Muscle layer of duodenum (tissue), 2 donors: ENCODE data around the gene RRAD.
"Not testable (repeated sequence)": the region's sequence is repeated elsewhere in the genome, so short reads cannot be mapped to it uniquely, and the experiment has no call there.

Source experiments
- H3K27ac ChIP-seq: one replicate; pipeline ENCODE4 v1.7.0; 2013; ENCODE audit warnings: mild to moderate bottlenecking, low read length
- H3K27me3 ChIP-seq: one replicate; pipeline ENCODE4 v1.7.0; 2013; ENCODE audit warnings: low read depth, mild to moderate bottlenecking, control low read depth, low read length
- H3K36me3 ChIP-seq, 2 donors: one replicate each; pipeline ENCODE4 v1.7.0; 2013; ENCODE audit warnings: low read length in 2 of 2, control low read depth in 1 of 2, mild to moderate bottlenecking in 1 of 2; ENCODE audit not compliant: insufficient read depth in 2 of 2, control insufficient read depth in 1 of 2
- H3K4me1 ChIP-seq, 2 donors: one replicate each; pipeline ENCODE4 v1.7.0; 2013; ENCODE audit warnings: low read length in 2 of 2, mild to moderate bottlenecking in 2 of 2, control low read depth in 1 of 2, moderate library complexity in 1 of 2; ENCODE audit not compliant: insufficient read depth in 2 of 2, control insufficient read depth in 1 of 2
- H3K4me3 ChIP-seq, 2 donors: one replicate each; pipeline ENCODE4 v1.7.0; 2013; ENCODE audit warnings: low read length in 2 of 2, low read depth in 1 of 2, mild to moderate bottlenecking in 1 of 2
- H3K9me3 ChIP-seq, 2 donors: one replicate each; pipeline ENCODE4 v1.7.0; 2013; ENCODE audit warnings: low read length in 2 of 2, control low read depth in 1 of 2, mild to moderate bottlenecking in 1 of 2; ENCODE audit not compliant: control insufficient read depth in 1 of 2
- donor health status: healthy.

RRAD gene

DNA sequence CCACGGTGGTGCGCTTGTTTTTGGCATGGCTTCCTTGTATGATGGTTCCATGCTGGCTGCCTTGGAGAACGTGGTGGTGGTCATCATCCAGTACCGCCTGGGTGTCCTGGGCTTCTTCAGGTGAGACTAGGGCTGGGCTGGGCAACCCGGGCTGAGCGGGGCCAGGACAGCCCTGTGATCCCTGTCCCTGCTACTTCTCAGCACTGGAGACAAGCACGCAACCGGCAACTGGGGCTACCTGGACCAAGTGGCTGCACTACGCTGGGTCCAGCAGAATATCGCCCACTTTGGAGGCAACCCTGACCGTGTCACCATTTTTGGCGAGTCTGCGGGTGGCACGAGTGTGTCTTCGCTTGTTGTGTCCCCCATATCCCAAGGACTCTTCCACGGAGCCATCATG lies 14.9 kb upstream of the RRAD start:
- Histone ChIP-seq H3K4me3 (no peak overlapping the region), H3K9me3 (no peaks in the 10 kb centered on the region), H3K27me3 (no peaks in the 10 kb centered on the region), H3K27ac (no peak overlapping the region), H3K36me3 (peaks cover 50 to 63% of the 10 kb centered on the region in 2 donors), H3K4me1 (peaks cover 0 to 19% of the 10 kb centered on the region in 2 donors)

DNA sequence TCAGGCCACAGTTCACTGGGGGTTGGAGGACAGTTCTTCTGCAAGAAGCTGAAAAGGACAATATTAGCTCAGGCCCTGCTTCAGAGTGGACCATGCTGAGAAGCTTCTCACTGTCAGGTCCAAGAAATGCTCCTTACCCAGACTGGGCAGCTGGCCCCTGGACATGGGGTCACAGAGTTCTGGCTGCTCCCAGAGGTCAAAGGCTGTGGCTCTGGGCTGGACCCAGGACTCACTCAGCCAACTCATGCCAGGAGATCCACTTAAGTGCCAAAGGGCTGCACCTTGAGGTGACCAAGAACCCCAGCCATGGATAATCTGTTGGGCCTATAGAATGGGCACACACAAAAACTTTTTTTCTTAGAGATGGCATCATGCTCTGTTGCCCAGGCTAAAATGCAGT lies 14.0 kb upstream of the RRAD start:
- H3K27ac ChIP-seq = no peak overlapping the region
- peaks cover 50 to 63% of the 10 kb centered on the region in 2 donors for H3K36me3 ChIP-seq
- no peak overlapping the region for H3K4me3 ChIP-seq

DNA sequence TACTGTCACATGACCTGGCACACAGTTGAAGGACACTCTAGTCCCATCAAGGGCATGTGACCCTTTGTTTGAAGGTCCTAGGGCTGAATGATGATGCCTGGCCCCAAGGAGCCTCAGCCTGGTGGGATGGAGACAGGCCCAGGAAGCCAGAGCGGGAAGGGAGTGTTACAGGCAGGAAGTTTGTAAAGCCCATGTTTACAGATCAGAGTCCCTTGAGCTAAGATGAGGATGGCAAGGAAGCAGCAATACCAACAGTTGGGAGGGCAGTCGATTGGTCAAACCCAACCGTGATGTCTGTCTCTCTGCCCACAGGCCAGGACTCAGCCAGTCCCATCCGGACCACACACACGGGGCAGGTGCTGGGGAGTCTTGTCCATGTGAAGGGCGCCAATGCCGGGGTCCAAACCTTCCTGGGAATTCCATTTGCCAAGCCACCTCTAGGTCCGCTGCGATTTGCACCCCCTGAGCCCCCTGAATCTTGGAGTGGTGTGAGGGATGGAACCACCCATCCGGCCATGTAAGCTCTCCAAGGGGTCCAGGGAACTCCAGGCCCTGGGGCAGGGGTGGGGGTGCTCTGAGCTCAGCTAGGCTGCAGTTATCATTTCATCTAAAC lies 12.5 kb upstream of the RRAD start:
- H3K4me3 ChIP-seq = no peak overlapping the region
- H3K27ac ChIP-seq = no peak overlapping the region
- H3K4me1 ChIP-seq = peaks cover 8 to 30% of the 10 kb centered on the region in 2 donors
- H3K9me3 ChIP-seq = no peaks in the 10 kb centered on the region
- peaks cover 44 to 50% of the 10 kb centered on the region in 2 donors for H3K36me3 ChIP-seq
- no peaks in the 10 kb centered on the region for H3K27me3 ChIP-seq

More for the DNA sequence above, 14.0 kb upstream of the RRAD start:
- Histone ChIP-seq H3K4me1 (peaks cover 0 to 21% of the 10 kb centered on the region in 2 donors), H3K27me3 (no peaks in the 10 kb centered on the region), H3K9me3 (no peaks in the 10 kb centered on the region)

GRCh38 chr16:66936889-66937554 lies 11.7 kb upstream of the RRAD start:
- H3K36me3 ChIP-seq = peaks cover 36 to 49% of the 10 kb centered on the region in 2 donors
- peaks cover 8 to 38% of the 10 kb centered on the region in 2 donors for H3K4me1 ChIP-seq
- H3K4me3 ChIP-seq = no peak overlapping the region
- H3K27ac ChIP-seq = no peak overlapping the region
- no peaks in the 10 kb centered on the region for H3K27me3 ChIP-seq
- H3K9me3 ChIP-seq = no peaks in the 10 kb centered on the region

GRCh38 chr16:66936462-66936861 lies 11.1 kb upstream of the RRAD start:
- no peaks in the 10 kb centered on the region for H3K27me3 ChIP-seq
- H3K9me3 ChIP-seq = no peaks in the 10 kb centered on the region
- H3K36me3 ChIP-seq = peaks cover 30 to 47% of the 10 kb centered on the region in 2 donors
- peaks cover 8 to 38% of the 10 kb centered on the region in 2 donors for H3K4me1 ChIP-seq
- peak overlapping the region; percentile 21 to 90 for H3K4me3 ChIP-seq
- H3K27ac ChIP-seq = peak overlapping the region; percentile 63

GRCh38 chr16:66935314-66936011 lies 10.1 kb upstream of the RRAD start, which contains the start of gene CES2:
Gene CES2 (plus strand): TSS chr16:66935516. CDS start chr16:66935636, 120 bp downstream.
- no peaks in the 10 kb centered on the region for H3K27me3 ChIP-seq
- peaks cover 8 to 38% of the 10 kb centered on the region in 2 donors for H3K4me1 ChIP-seq
- H3K9me3 ChIP-seq = no peaks in the 10 kb centered on the region
- peak within 1 kb of the TSS; percentile 85 for H3K27ac ChIP-seq
- peaks cover 20 to 37% of the 10 kb centered on the region in 2 donors for H3K36me3 ChIP-seq
- peak within 1 kb of the TSS; percentile 90 to 95 for H3K4me3 ChIP-seq

DNA sequence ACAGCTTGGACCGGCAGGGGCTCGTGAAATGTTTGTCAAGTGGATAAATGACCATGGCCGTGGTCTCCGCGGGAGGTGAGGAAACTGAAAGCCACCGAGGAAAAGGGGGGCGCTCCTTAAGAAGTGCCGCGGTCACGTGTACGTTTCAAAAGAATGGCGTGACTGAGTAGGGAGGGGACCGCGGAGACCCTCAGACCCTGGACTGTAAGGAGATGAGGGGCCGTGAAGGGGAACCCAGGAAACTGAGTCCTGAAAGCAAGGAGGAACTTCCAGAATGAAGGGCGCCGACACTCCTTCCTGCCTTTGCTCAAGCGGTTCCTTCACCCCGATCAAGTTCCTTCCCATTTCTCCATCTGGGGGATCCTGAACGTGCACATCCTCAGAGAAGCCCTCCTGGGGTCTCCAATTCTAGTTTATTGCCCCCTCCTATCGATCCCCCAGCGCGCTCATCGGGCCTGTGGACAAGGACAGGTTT lies 9.5 kb upstream of the RRAD start:
- H3K27me3 ChIP-seq, H3K9me3 ChIP-seq: not testable (repeated sequence)
- Histone ChIP-seq H3K4me1 (peaks cover 8 to 38% of the 10 kb centered on the region in 2 donors), H3K36me3 (peaks cover 15 to 31% of the 10 kb centered on the region in 2 donors), H3K4me3 (peak overlapping the region; percentile 90 to 95), H3K27ac (peak overlapping the region; percentile 85)

GRCh38 chr16:66934138-66934838 lies 9.0 kb upstream of the RRAD start, which contains the start of gene CIAO2B:
Gene CIAO2B (minus strand): TSS chr16:66934402. CDS start chr16:66934364, 38 bp downstream.
- Histone ChIP-seq H3K4me1 (peaks cover 8 to 38% of the 10 kb centered on the region in 2 donors), H3K36me3 (peaks cover 9 to 26% of the 10 kb centered on the region in 2 donors), H3K9me3 (no peaks in the 10 kb centered on the region)

DNA sequence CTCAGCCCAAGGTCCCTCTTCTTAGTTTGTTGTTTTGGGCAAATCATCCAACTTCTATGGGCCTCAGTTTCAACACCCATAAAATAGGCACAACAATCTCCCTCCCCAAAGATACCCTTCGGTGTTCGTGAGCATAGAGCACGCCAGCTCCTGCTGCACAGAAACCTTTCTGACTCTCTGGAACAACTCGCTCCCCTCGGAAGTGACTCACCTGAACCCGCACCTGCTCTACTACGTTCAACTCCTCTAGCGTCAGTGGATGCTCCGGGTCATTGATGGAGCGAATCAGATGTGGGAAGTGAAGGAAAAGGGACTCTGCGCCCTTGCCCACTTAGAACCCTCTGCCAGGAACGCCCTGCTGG lies 8.4 kb upstream of the RRAD start:
- H3K4me3 ChIP-seq = peak overlapping the region; percentile 90 to 95
- no peaks in the 10 kb centered on the region for H3K9me3 ChIP-seq
- no peaks in the 10 kb centered on the region for H3K27me3 ChIP-seq
- H3K27ac ChIP-seq = peak overlapping the region; percentile 85
- peaks cover 8 to 38% of the 10 kb centered on the region in 2 donors for H3K4me1 ChIP-seq
- peaks cover 7 to 21% of the 10 kb centered on the region in 2 donors for H3K36me3 ChIP-seq

More at GRCh38 chr16:66934138-66934838, 9.0 kb upstream of the RRAD start, which contains the start of gene CIAO2B:
- peak within 1 kb of the TSS; percentile 85 for H3K27ac ChIP-seq
- H3K27me3 ChIP-seq = no peaks in the 10 kb centered on the region
- peak within 1 kb of the TSS; percentile 90 to 95 for H3K4me3 ChIP-seq

- no peaks in the 10 kb centered on the region for H3K9me3 ChIP-seq
- peaks cover 0 to 11% of the 10 kb centered on the region in 2 donors for H3K36me3 ChIP-seq
- H3K27me3 ChIP-seq = no peaks in the 10 kb centered on the region
- H3K27ac ChIP-seq = no peak overlapping the region
- H3K4me3 ChIP-seq = no peak overlapping the region
- H3K4me1 ChIP-seq = peaks cover 8 to 44% of the 10 kb centered on the region in 2 donors
Measured at GRCh38 chr16:66932076-66932475, 6.7 kb upstream of the RRAD start.
